NB4 (cell line): ENCODE data around the gene SVIP.

ENCODE experiments used
- MYC ChIP-seq: IDR thresholded peaks from 2 replicates; pipeline ENCODE4 v1.6.1; 2011; ENCODE audit warnings: low read depth, low read length
- POLR2A ChIP-seq: IDR thresholded peaks from 2 replicates; pipeline ENCODE4 v1.6.1; 2011; ENCODE audit warnings: mild to moderate bottlenecking; ENCODE audit not compliant: insufficient read length; ENCODE audit errors: extremely low read depth
- TF ChIP-seq, protein P1 (sequence below): IDR thresholded peaks from one replicate; pipeline ENCODE4 v1.5.1; 2012; ENCODE audit warnings: low read depth, low read length
- TF ChIP-seq, protein P2 (sequence below): IDR thresholded peaks from 2 replicates; pipeline ENCODE4 v1.6.1; 2011; ENCODE audit warnings: low read depth, low read length

DNA sequence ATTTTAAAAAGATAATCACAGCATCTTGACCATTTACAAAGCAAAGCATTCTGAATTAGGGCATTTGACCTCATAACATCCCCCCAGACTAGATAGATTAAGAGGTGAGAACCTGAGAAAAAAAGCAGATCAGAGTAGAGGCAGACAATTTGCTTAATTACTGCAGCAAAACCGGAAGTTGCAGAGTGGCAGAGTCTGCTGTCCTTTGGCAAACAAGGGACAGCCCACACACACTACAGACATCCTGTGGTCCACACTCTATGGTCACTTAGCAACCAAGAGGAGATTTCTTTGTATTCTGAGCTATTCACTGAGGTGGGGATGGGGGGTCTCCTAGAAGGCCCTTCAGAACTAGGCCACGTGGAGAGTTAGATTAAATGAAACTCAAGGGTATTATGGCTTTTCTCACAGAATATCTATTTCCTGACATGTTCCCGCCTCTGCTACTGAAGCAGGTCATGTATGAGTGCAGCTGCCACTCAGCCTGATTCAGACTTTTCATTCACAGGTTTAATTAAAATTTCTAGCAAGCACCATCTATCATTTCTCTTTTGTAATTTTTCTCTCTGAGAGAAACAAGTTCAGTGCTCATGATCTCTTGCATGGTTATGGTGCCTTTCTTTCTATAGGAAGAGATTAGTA, 48.5 kb downstream of the SVIP start:
- TF ChIP-seq, protein P1, sequence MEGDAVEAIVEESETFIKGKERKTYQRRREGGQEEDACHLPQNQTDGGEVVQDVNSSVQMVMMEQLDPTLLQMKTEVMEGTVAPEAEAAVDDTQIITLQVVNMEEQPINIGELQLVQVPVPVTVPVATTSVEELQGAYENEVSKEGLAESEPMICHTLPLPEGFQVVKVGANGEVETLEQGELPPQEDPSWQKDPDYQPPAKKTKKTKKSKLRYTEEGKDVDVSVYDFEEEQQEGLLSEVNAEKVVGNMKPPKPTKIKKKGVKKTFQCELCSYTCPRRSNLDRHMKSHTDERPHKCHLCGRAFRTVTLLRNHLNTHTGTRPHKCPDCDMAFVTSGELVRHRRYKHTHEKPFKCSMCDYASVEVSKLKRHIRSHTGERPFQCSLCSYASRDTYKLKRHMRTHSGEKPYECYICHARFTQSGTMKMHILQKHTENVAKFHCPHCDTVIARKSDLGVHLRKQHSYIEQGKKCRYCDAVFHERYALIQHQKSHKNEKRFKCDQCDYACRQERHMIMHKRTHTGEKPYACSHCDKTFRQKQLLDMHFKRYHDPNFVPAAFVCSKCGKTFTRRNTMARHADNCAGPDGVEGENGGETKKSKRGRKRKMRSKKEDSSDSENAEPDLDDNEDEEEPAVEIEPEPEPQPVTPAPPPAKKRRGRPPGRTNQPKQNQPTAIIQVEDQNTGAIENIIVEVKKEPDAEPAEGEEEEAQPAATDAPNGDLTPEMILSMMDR: no peak
- TF ChIP-seq, protein P2, sequence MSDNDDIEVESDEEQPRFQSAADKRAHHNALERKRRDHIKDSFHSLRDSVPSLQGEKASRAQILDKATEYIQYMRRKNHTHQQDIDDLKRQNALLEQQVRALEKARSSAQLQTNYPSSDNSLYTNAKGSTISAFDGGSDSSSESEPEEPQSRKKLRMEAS: no peak
- TF ChIP-seq POLR2A: no peak
- no peak for TF ChIP-seq MYC
